MM.1S (cell line): ENCODE measurements around the gene SNF8.
A peak's percentile ranks its signal among the peaks of the same experiment; 100 is the strongest.

ENCODE experiments used
- DNase-seq: peaks from one replicate; pipeline ENCODE4 v3.0.0-alpha.2; 2015
- H2AFZ ChIP-seq: fragments of 300-600 bp; sonication (generic); 2 replicates; pipeline ENCODE4 v1.6.0; 2016; ENCODE audit warnings: antibody characterized with exemption, low read length
- H3F3A ChIP-seq: fragments of 300-600 bp; sonication (generic); 2 replicates; pipeline ENCODE4 v1.6.1; 2016; ENCODE audit warnings: mild to moderate bottlenecking, antibody characterized with exemption, low read length, moderate library complexity, mixed read lengths; ENCODE audit not compliant: insufficient read depth
- H3K27ac ChIP-seq: fragments of 300-600 bp; sonication (generic); 2 replicates; pipeline ENCODE4 v1.5.1; 2016; ENCODE audit warnings: mild to moderate bottlenecking, low read length
- H3K27me3 ChIP-seq: fragments of 300-600 bp; sonication (generic); replicated peaks from 2 replicates; pipeline ENCODE4 v1.6.0; 2016; ENCODE audit warnings: low read length; ENCODE audit not compliant: insufficient read depth
- H3K36me3 ChIP-seq: fragments of 300-600 bp; sonication (generic); replicated peaks from 2 replicates; pipeline ENCODE4 v1.6.1; 2016; ENCODE audit warnings: mild to moderate bottlenecking, low read length, mixed read lengths; ENCODE audit not compliant: insufficient read depth
- H3K4me1 ChIP-seq: fragments of 300-600 bp; sonication (generic); 2 replicates; pipeline ENCODE4 v1.6.1; 2016; ENCODE audit warnings: low read length, mixed read lengths
- H3K4me2 ChIP-seq: fragments of 300-600 bp; sonication (generic); 2 replicates; pipeline ENCODE4 v1.6.0; 2016; ENCODE audit warnings: low read depth, low read length
- H3K4me3 ChIP-seq: fragments of 300-600 bp; sonication (generic); 2 replicates; pipeline ENCODE4 v1.5.1; 2016; ENCODE audit warnings: low read length, mixed read lengths
- H3K79me2 ChIP-seq: fragments of 300-600 bp; sonication (generic); 2 replicates; pipeline ENCODE4 v1.6.1; 2016; ENCODE audit warnings: mixed run types, low read length, mixed read lengths
- H3K9ac ChIP-seq: fragments of 300-600 bp; sonication (generic); 2 replicates; pipeline ENCODE4 v1.6.1; 2016; ENCODE audit warnings: low read length, mixed read lengths
- H3K9me2 ChIP-seq: fragments of 300-600 bp; sonication (generic); replicated peaks from 2 replicates; pipeline ENCODE4 v1.6.1; 2016; ENCODE audit warnings: mild to moderate bottlenecking, low read length, mixed read lengths; ENCODE audit not compliant: insufficient read depth
- H3K9me3 ChIP-seq: fragments of 300-600 bp; sonication (generic); replicated peaks from 2 replicates; pipeline ENCODE4 v1.6.1; 2016; ENCODE audit warnings: mild to moderate bottlenecking, low read length, mixed read lengths; ENCODE audit not compliant: insufficient read depth
- H4K20me1 ChIP-seq: fragments of 300-600 bp; sonication (generic); 2 replicates; pipeline ENCODE4 v1.6.1; 2016; ENCODE audit warnings: mild to moderate bottlenecking, low read length, moderate library complexity, mixed read lengths; ENCODE audit not compliant: insufficient read depth
- CTCF ChIP-seq: fragments of 300-600 bp; sonication (generic); IDR thresholded peaks from 2 replicates; pipeline ENCODE4 v1.5.1; 2016; ENCODE audit warnings: antibody characterized with exemption, low read length, mixed read lengths
- EZH2 ChIP-seq: fragments of 300-600 bp; sonication (generic); optimal IDR thresholded peaks from 2 replicates; pipeline ENCODE3; 2017; ENCODE audit warnings: low read depth, mild to moderate bottlenecking, antibody characterized with exemption, low read length, mixed read lengths
- EZH2phosphoT487 ChIP-seq: fragments of 300-600 bp; sonication (generic); IDR thresholded peaks from 2 replicates; pipeline ENCODE4 v1.6.1; 2018; ENCODE audit warnings: antibody characterized with exemption, low read length

Gene SNF8, protein sequence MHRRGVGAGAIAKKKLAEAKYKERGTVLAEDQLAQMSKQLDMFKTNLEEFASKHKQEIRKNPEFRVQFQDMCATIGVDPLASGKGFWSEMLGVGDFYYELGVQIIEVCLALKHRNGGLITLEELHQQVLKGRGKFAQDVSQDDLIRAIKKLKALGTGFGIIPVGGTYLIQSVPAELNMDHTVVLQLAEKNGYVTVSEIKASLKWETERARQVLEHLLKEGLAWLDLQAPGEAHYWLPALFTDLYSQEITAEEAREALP

GRCh38 chr17:48944515-48945260, at the start of gene SNF8:
SNF8 (minus strand) TSS chr17:48944842; CDS start chr17:48944734, 108 bp downstream.
- no peaks in the 10 kb centered on the region for H3K9me3 ChIP-seq
- TF ChIP-seq EZH2 (no peak), CTCF (no peak), EZH2phosphoT487 (no peak)
- H3K9ac ChIP-seq: peak within 1 kb of the TSS; percentile 72
- H3K4me2 ChIP-seq: peak within 1 kb of the TSS; percentile 90
- H3K27ac ChIP-seq: peak within 1 kb of the TSS; percentile 68; the same call in 1 of the 2 replicates
- peak; percentile 91 for DNase-seq
- H3F3A ChIP-seq: no peaks in the 10 kb centered on the region
- no peaks in the 10 kb centered on the region for H3K9me2 ChIP-seq
- peak within 1 kb of the TSS; percentile 100 for H2AFZ ChIP-seq
- H3K27me3 ChIP-seq: peaks cover 5% of the 10 kb centered on the region
- H3K36me3 ChIP-seq: no peaks in the 10 kb centered on the region
- H4K20me1 ChIP-seq: no peaks in the 10 kb centered on the region
- H3K4me3 ChIP-seq: peak within 1 kb of the TSS; percentile 97
- H3K4me1 ChIP-seq: peaks cover 8% of the 10 kb centered on the region; the same call in 1 of the 2 replicates
- H3K79me2 ChIP-seq: peaks cover 12% of the 10 kb centered on the region

- H3K79me2 ChIP-seq: no peaks in the 10 kb centered on the region
- no peak overlapping the region for H3K27ac ChIP-seq
- no peaks in the 10 kb centered on the region; the same call in 1 of the 2 replicates for H3K4me1 ChIP-seq
- no peaks in the 10 kb centered on the region; the same call in 1 of the 2 replicates for H3F3A ChIP-seq
- no peaks in the 10 kb centered on the region for H3K36me3 ChIP-seq
- H3K9ac ChIP-seq: no peak overlapping the region
- no peak overlapping the region for H3K4me3 ChIP-seq
- H2AFZ ChIP-seq: no peak overlapping the region
- no peak overlapping the region for H3K4me2 ChIP-seq
- no peaks in the 10 kb centered on the region for H3K9me2 ChIP-seq
- no peaks in the 10 kb centered on the region for H3K9me3 ChIP-seq
- no peak for DNase-seq
- TF ChIP-seq EZH2: peak; percentile 83
- no peak for TF ChIP-seq EZH2phosphoT487
- no peak for TF ChIP-seq CTCF
- peaks cover 97% of the 10 kb centered on the region for H3K27me3 ChIP-seq
- peaks cover 2% of the 10 kb centered on the region; the same call in 1 of the 2 replicates for H4K20me1 ChIP-seq
Measured at GRCh38 chr17:48993951-48994350, 49.3 kb upstream of the SNF8 start.

GRCh38 chr17:48993305-48993704, 48.7 kb upstream of the SNF8 start:
- Histone ChIP-seq H2AFZ (no peak overlapping the region), H3K4me2 (no peak overlapping the region), H3K27ac (no peak overlapping the region), H3F3A (no peaks in the 10 kb centered on the region; the same call in 1 of the 2 replicates), H3K36me3 (no peaks in the 10 kb centered on the region), H3K4me1 (no peaks in the 10 kb centered on the region; the same call in 1 of the 2 replicates), H3K9me2 (no peaks in the 10 kb centered on the region), H4K20me1 (peaks cover 2% of the 10 kb centered on the region; the same call in 1 of the 2 replicates), H3K4me3 (no peak overlapping the region), H3K27me3 (peaks cover 95% of the 10 kb centered on the region), H3K79me2 (no peaks in the 10 kb centered on the region), H3K9ac (no peak overlapping the region), H3K9me3 (no peaks in the 10 kb centered on the region)
- DNase-seq: no peak
- TF ChIP-seq EZH2phosphoT487 (no peak), CTCF (no peak), EZH2 (no peak)
